Naive thymus-derived CD4-positive, alpha-beta T cell (primary cell): ENCODE data around the gene GPR132. TPM values are rescaled to one million over a fixed set of nuclear protein-coding genes. Genes with fewer than 3 reads are reported as not detected.
"Not testable (repeated sequence)": the region's sequence is repeated elsewhere in the genome, so short reads cannot be mapped to it uniquely, and the experiment has no call there.

ENCODE experiments used
- ATAC-seq: fragments of 150-1000 bp; cut with Tn5 transposase; 2 replicates; pipeline ENCODE4 v1.10.0; 2021; ENCODE audit warnings: mild to moderate bottlenecking, moderate library complexity
- CTCF ChIA-PET: fragments of 350-600 bp; sonication (Branson Sonifier 250); formaldehyde crosslinking; loops from one replicate; lab custom pipeline; 2021; ENCODE audit warnings: antibody characterized with exemption; lab: Charles Lee
- POLR2A ChIA-PET: fragments of 350-600 bp; sonication (Branson Sonifier 250); formaldehyde crosslinking; loops from one replicate; lab custom pipeline; 2021; ENCODE audit warnings: antibody characterized with exemption, inconsistent platforms; lab: Charles Lee
- DNase-seq, 9 donors: peaks; one replicate each; pipeline versions ENCODE4 v3.0.0 to v3.0.0-alpha.2; 2020 to 2022; ENCODE audit warnings: mixed read lengths in 1 of 9
- H3K27ac ChIP-seq: one replicate; pipeline ENCODE4 v1.7.0; 2013; ENCODE audit warnings: mild to moderate bottlenecking, low read depth, low read length, moderate library complexity
- H3K27me3 ChIP-seq, 2 donors: one replicate each; pipeline ENCODE4 v1.7.0; 2013; ENCODE audit warnings: low read length in 2 of 2, mild to moderate bottlenecking in 2 of 2, moderate library complexity in 2 of 2; ENCODE audit not compliant: control insufficient read depth in 2 of 2, insufficient read depth in 2 of 2
- H3K36me3 ChIP-seq, 3 experiments: 1 replicate in 2 of 3; 2 replicates in 1 of 3; pipeline ENCODE4 v1.7.0; 2013; ENCODE audit warnings: low read length in 3 of 3, mild to moderate bottlenecking in 3 of 3, moderate library complexity in 1 of 3; ENCODE audit not compliant: insufficient read depth in 3 of 3, control insufficient read depth in 2 of 3
- H3K4me1 ChIP-seq, 2 donors: one replicate each; pipeline ENCODE4 v1.7.0; 2013; ENCODE audit warnings: low read length in 2 of 2, mild to moderate bottlenecking in 2 of 2, moderate library complexity in 1 of 2; ENCODE audit not compliant: control insufficient read depth in 2 of 2, insufficient read depth in 2 of 2
- H3K4me3 ChIP-seq: 2 replicates; pipeline ENCODE4 v1.7.0; 2013; ENCODE audit warnings: mild to moderate bottlenecking, low read length
- H3K9me3 ChIP-seq, 3 experiments: 1 replicate in 2 of 3; 2 replicates in 1 of 3; pipeline ENCODE4 v1.7.0; 2013; ENCODE audit warnings: low read length in 3 of 3; ENCODE audit not compliant: control insufficient read depth in 2 of 3
- H3K27ac Mint-ChIP-seq, 9 donors: one replicate each; pipeline ENCODE4 v1.8.0; 2020 to 2022; ENCODE audit warnings: mixed read lengths in 9 of 9, mild to moderate bottlenecking in 8 of 9, moderate library complexity in 5 of 9, inconsistent platforms in 2 of 9
- H3K27me3 Mint-ChIP-seq, 5 donors: one replicate each; pipeline ENCODE4 v1.8.0; 2021 to 2022; ENCODE audit warnings: mixed read lengths in 5 of 5, mild to moderate bottlenecking in 1 of 5
- H3K36me3 Mint-ChIP-seq, 5 donors: one replicate each; pipeline ENCODE4 v1.8.0; 2020 to 2022; ENCODE audit warnings: mixed read lengths in 5 of 5, mild to moderate bottlenecking in 3 of 5, inconsistent platforms in 1 of 5
- H3K4me1 Mint-ChIP-seq, 7 donors: one replicate each; pipeline ENCODE4 v1.8.0; 2020 to 2022; ENCODE audit warnings: mixed read lengths in 7 of 7, mild to moderate bottlenecking in 3 of 7, inconsistent platforms in 1 of 7
- H3K4me3 Mint-ChIP-seq, 10 donors: one replicate each; pipeline ENCODE4 v1.8.0; 2020 to 2022; ENCODE audit warnings: mild to moderate bottlenecking in 10 of 10, mixed read lengths in 10 of 10, moderate library complexity in 6 of 10, inconsistent platforms in 2 of 10
- H3K9me3 Mint-ChIP-seq, 11 donors: one replicate each; pipeline ENCODE4 v1.8.0; 2020 to 2022; ENCODE audit warnings: mixed read lengths in 11 of 11, mild to moderate bottlenecking in 4 of 11, inconsistent platforms in 1 of 11, moderate library complexity in 1 of 11
- intact Hi-C, 2 donors: fragments of 100-400 bp; cut with micrococcal nuclease; formaldehyde crosslinking; loops; one replicate each; pipeline ENCODE4 v1.15.1; 2023
- polyA plus RNA-seq, 2 donors: library from polyadenylated mRNA; unstranded; fragments of 300-500 nt; fragmentation: Illumina TruSeq; gene quantifications; one replicate each; pipeline ENCODE4 v1.2.3, GENCODE V29; 2021
- total RNA-seq, 6 experiments: library from RNA in 5 of 6; stranded (reverse) in 5 of 6; gene quantifications; 1 replicate in 5 of 6; 2 replicates in 1 of 6; pipeline ENCODE4 v1.2.3 and lab custom pipeline; 2021 to 2026

GPR132 gene
- total and polyA plus RNA-seq, 7 experiments from 2014 or later: 9.3 to 58.7 (median 40.2) TPM

DNA sequence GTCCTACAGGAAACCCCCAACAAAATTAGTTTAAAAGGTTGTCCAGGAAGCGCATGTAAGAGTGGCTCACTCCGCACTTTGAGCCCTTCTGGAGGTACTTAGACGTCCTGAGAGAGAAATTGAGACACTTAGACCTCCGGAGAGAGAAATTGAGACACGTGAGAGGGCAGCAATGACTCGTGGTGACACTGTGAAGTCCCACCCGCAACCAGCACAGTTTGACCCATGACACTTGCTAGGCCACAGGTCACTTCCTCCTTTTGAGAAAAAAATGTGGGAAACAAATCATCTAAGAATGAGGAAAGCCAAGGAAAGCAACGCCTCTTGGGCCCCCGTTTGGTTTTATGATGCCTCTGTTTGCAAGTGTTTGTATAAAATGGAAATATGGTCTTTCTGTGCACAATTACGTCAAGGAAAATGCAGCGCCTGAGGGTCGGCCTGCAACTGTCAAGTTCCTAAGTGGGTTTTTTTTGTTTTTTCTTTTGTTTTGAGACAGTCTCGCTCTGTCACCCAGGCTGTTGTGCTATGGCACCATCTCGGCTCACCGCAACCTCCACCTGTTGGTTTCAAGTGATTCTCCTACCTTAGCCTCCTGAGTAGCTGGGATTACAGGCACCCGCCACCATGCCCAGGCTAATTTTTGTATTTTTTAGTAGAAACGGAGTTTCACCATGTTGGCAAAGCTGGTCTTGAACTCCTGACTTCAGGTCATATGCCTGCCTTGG, 30.8 kb downstream of the GPR132 start:
- Histone ChIP-seq H3K27me3 (no peaks in the 10 kb centered on the region), H3K27ac (no peak overlapping the region), H3K36me3 (no peaks in the 10 kb centered on the region), H3K4me1 (peaks cover 0 to 6% of the 10 kb centered on the region in 2 donors), H3K9me3 (no peaks in the 10 kb centered on the region), H3K4me3 (no peak overlapping the region)
- ATAC-seq: peak; percentile 60
- DNase-seq: no peak
- intact Hi-C loops: no loop called here
- Mint-ChIP-seq H3K36me3 (peaks cover 0 to 4% (median 0%) of the 10 kb centered on the region in 5 donors), H3K27me3 (peaks cover 0 to 7% (median 0%) of the 10 kb centered on the region in 5 donors), H3K9me3 (peaks cover 0 to 1% (median 0%) of the 10 kb centered on the region in 11 donors), H3K27ac (peak overlapping the region in 8 of 9 donors; percentile 82 to 99 (median 94)), H3K4me1 (peaks cover 9 to 31% (median 23%) of the 10 kb centered on the region in 7 donors), H3K4me3 (peak overlapping the region in 9 of 10 donors; percentile 79 to 98 (median 95))
- ChIA-PET POLR2A (interaction anchor here (0.6 to 2.8 kb wide), 5 partner anchors 9 to 1348 kb away, joined by 3 to 11 read pairs (median 3); partner anchors contain the start of gene CDCA4), CTCF (interaction anchor here (1.2 kb wide), 1 partner anchor 10 kb away, joined by 8 read pairs; no protein-coding TSS in a partner anchor)

- peak in 2 of 9 donors; percentile 12 to 29 for DNase-seq
- Histone ChIP-seq H3K4me3 (peak overlapping the region; percentile 50), H3K27ac (peak overlapping the region; percentile 66)
- POLR2A ChIA-PET: interaction anchor here (1.2 to 2.8 kb wide), 2 partner anchors 13 to 26 kb away, joined by 3 to 11 read pairs; partner anchors contain the start of gene CDCA4
- H3K36me3 Mint-ChIP-seq, H3K9me3 ChIP-seq, ATAC-seq, H3K9me3 Mint-ChIP-seq, CTCF ChIA-PET, H3K27me3 ChIP-seq, H3K4me1 ChIP-seq, H3K27me3 Mint-ChIP-seq, H3K36me3 ChIP-seq: not testable (repeated sequence)
- Mint-ChIP-seq H3K4me3 (peak overlapping the region; percentile 76 to 98 (median 94)), H3K4me1 (peaks cover 9 to 31% (median 23%) of the 10 kb centered on the region in 7 donors), H3K27ac (peak overlapping the region; percentile 65 to 99 (median 94))
- intact Hi-C loops: loop anchor here in 1 of 2 donors (1.0 kb wide), 1 partner anchor 12 kb away; the partner anchor contains the start of gene CDCA4
Measured at GRCh38 chr14:105033412-105033900, 31.8 kb downstream of the GPR132 start.

DNA sequence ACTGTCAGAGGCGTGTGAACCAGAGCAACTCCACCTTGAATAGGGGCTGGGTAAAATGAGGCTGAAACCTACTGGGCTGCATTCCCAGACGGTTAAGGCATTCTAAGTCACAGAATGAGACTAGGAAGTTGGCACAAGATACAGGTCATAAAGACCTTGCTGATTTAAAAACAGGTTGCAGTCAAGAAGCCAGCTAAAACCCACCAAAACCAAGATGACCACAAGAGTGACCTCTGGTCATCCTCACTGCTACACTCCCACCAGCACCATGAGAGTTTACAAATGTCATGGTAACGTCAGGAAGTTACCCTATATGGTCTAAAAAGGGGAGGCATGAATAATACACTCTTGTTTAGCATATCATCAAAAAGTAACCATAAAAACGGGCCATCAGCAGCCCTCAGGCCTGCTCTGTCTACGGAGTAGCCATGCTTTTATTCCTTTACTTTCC, 32.8 kb downstream of the GPR132 start:
- CTCF ChIA-PET: interaction anchor here (1.1 to 1.5 kb wide), 2 partner anchors 48 to 58 kb away, joined by 4 read pairs; no protein-coding TSS in a partner anchor
- not testable (repeated sequence) for H3K27ac ChIP-seq

DNA sequence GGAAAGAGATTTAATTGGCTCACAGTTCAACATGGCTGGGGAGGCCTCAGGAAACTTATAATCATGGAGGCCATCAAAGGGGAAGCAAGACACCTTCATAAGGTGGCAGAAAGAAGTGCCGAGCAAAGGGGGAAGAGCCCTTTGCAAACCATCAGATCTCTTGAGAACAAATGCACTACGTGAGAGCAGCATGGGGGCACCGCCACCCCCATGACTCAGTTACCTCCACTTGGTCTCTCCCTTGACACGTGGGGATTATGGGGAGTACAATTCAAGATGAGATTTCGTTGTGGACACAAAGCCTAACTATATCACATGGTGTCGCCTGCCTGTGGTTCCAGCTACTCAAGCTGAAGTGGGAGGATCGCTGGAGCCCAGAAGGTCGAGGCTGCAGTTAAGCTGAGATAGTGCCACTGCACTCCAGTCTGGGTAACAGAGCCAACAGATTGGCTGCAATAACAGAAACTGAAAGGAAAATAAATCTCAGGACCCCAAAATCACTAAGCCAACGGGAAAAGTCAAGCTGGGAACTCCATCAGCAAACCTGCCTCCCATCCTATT, 34.3 kb downstream of the GPR132 start:
- Mint-ChIP-seq H3K27ac (no peak overlapping the region), H3K4me1 (peaks cover 10 to 35% (median 23%) of the 10 kb centered on the region in 7 donors), H3K27me3 (peaks cover 0 to 7% (median 0%) of the 10 kb centered on the region in 5 donors), H3K9me3 (peaks cover 0 to 2% (median 0%) of the 10 kb centered on the region in 11 donors), H3K36me3 (peaks cover 0 to 10% (median 0%) of the 10 kb centered on the region in 5 donors), H3K4me3 (peak overlapping the region in 2 of 10 donors; percentile 47)
- ChIA-PET CTCF (no interaction called here), POLR2A (interaction anchor here (0.6 to 1.7 kb wide), 2 partner anchors 10 to 12 kb away, joined by 3 to 5 read pairs; partner anchors contain the start of gene CDCA4)
- ATAC-seq (no peak), DNase-seq (no peak)
- H3K27ac ChIP-seq: no peak overlapping the region
- peaks cover 0 to 6% of the 10 kb centered on the region in 2 donors for H3K4me1 ChIP-seq
- H3K4me3 ChIP-seq: no peak overlapping the region
- H3K27me3 ChIP-seq: no peaks in the 10 kb centered on the region
- H3K9me3 ChIP-seq: no peaks in the 10 kb centered on the region
- intact Hi-C loops: no loop called here
- no peaks in the 10 kb centered on the region for H3K36me3 ChIP-seq

More for the DNA sequence above, 32.8 kb downstream of the GPR132 start:
- DNase-seq, H3K27me3 Mint-ChIP-seq, H3K9me3 ChIP-seq, H3K27me3 ChIP-seq, H3K36me3 ChIP-seq, intact Hi-C loops, H3K36me3 Mint-ChIP-seq, H3K4me1 ChIP-seq, ATAC-seq, H3K9me3 Mint-ChIP-seq: not testable (repeated sequence)
- peak overlapping the region in 9 of 10 donors; percentile 79 to 98 (median 95) for H3K4me3 Mint-ChIP-seq
- H3K4me1 Mint-ChIP-seq: peaks cover 10 to 31% (median 23%) of the 10 kb centered on the region in 7 donors
- peak overlapping the region in 5 of 9 donors; percentile 21 to 99 (median 95) for H3K27ac Mint-ChIP-seq
- H3K4me3 ChIP-seq: peak overlapping the region; percentile 50
- POLR2A ChIA-PET: interaction anchor here (0.7 to 1.7 kb wide), 5 partner anchors 11 to 52 kb away, joined by 3 to 5 read pairs (median 3); partner anchors contain the start of gene CDCA4

DNA sequence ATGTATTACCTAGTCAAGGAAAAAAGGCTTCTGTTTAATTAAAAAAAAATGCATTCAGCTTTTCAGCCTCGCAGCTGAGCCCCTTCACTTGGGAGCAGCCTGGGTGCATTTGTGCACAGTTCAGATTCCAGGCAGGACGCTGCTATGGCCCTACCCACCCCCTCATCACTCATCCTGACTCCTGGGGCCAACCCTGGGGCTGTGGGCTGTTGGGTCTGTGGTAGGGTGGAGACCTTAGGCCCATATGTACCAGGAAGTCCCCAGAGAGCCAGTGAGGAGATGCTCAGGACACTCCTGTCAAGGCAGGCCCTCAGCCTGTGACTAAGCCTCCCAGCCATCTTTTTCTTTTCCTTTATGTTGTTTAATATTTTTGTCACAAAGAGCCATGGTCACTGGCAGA, 35.0 kb downstream of the GPR132 start:
- Mint-ChIP-seq H3K9me3 (peaks cover 0 to 3% (median 0%) of the 10 kb centered on the region in 11 donors), H3K27ac (no peak overlapping the region), H3K36me3 (peaks cover 0 to 10% (median 0%) of the 10 kb centered on the region in 5 donors), H3K27me3 (peaks cover 0 to 7% (median 0%) of the 10 kb centered on the region in 5 donors), H3K4me1 (peaks cover 10 to 35% (median 25%) of the 10 kb centered on the region in 7 donors), H3K4me3 (no peak overlapping the region)
- intact Hi-C loops: no loop called here
- Histone ChIP-seq H3K27me3 (no peaks in the 10 kb centered on the region), H3K9me3 (no peaks in the 10 kb centered on the region), H3K4me3 (no peak overlapping the region), H3K36me3 (no peaks in the 10 kb centered on the region), H3K27ac (no peak overlapping the region), H3K4me1 (peaks cover 3 to 6% of the 10 kb centered on the region in 2 donors)
- DNase-seq (no peak), ATAC-seq (no peak)
- ChIA-PET POLR2A (no interaction called here), CTCF (interaction anchor here (0.7 kb wide), 1 partner anchor 17 kb away, joined by 4 read pairs; no protein-coding TSS in a partner anchor)

DNA sequence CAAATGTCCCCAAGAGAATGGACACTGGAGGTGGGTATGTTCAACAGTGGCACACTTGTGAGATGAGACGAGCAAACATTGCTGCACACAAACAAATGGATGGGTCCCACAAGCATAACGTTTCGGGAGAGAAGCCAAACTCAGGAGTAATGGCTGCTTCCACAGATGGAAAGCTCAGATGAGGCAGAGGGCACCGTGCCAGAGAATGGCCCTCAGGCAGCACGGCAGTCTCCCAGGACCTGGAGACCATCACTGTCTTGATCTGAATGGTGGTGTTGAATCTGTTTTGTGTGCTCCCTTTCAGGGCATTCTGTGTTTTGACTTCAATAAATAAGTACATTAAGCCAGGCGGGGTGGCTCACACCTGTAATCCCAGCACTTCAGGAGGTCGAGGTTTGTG, 35.8 kb downstream of the GPR132 start:
- H3K9me3 Mint-ChIP-seq: peaks cover 0 to 3% (median 0%) of the 10 kb centered on the region in 11 donors
- intact Hi-C loops: no loop called here
- H3K36me3 ChIP-seq: no peaks in the 10 kb centered on the region
- ChIA-PET POLR2A (no interaction called here), CTCF (interaction anchor here (1.1 kb wide), 1 partner anchor 16 kb away, joined by 4 read pairs; no protein-coding TSS in a partner anchor)
- H3K27ac Mint-ChIP-seq: no peak overlapping the region
- H3K36me3 Mint-ChIP-seq: peaks cover 0 to 9% (median 0%) of the 10 kb centered on the region in 5 donors
- peaks cover 6 to 11% of the 10 kb centered on the region in 2 donors for H3K4me1 ChIP-seq
- H3K4me3 ChIP-seq: no peak overlapping the region
- H3K27me3 ChIP-seq: no peaks in the 10 kb centered on the region
- H3K4me3 Mint-ChIP-seq: no peak overlapping the region
- H3K27me3 Mint-ChIP-seq: peaks cover 0 to 7% (median 0%) of the 10 kb centered on the region in 5 donors
- no peak overlapping the region for H3K27ac ChIP-seq
- peaks cover 10 to 35% (median 25%) of the 10 kb centered on the region in 7 donors for H3K4me1 Mint-ChIP-seq
- DNase-seq (no peak), ATAC-seq (no peak)
- no peaks in the 10 kb centered on the region for H3K9me3 ChIP-seq
